HEK293 (cell line): Measurements from ENCODE around the gene ACSL5.

Source experiments
- CTCF ChIP-seq: fragments of 450-650 bp; formaldehyde crosslinking; IDR thresholded peaks from 2 replicates; pipeline ENCODE4 v1.5.1; 2016; ENCODE audit warnings: missing biosample characterization, missing genetic modification characterization
- HOXC10 ChIP-seq: sonication (generic); formaldehyde crosslinking; IDR thresholded peaks from 2 replicates; pipeline ENCODE4 v1.8.1; 2023; ENCODE audit warnings: mild to moderate bottlenecking, missing genetic modification reagents
- ZNF16 ChIP-seq: fragments of 450-650 bp; formaldehyde crosslinking; IDR thresholded peaks from 2 replicates; pipeline ENCODE4 v1.5.1; 2016; ENCODE audit warnings: low read depth, missing biosample characterization, missing genetic modification characterization
- ZNF311 ChIP-seq: fragments of 450-650 bp; formaldehyde crosslinking; IDR thresholded peaks from 2 replicates; pipeline ENCODE4 v1.5.1; 2017; ENCODE audit warnings: missing biosample characterization, missing genetic modification characterization, borderline replicate concordance
- ZNF707 ChIP-seq: fragments of 450-650 bp; formaldehyde crosslinking; IDR thresholded peaks from 2 replicates; pipeline ENCODE4 v1.5.1; 2016; ENCODE audit warnings: missing biosample characterization, missing genetic modification characterization
- ZSCAN30 ChIP-seq: fragments of 450-650 bp; IDR thresholded peaks from 2 replicates; pipeline ENCODE4 v1.5.1; 2018; ENCODE audit warnings: missing biosample characterization, mild to moderate bottlenecking, missing genetic modification characterization, moderate library complexity
- TF ChIP-seq, protein P1 (sequence below): fragments of 450-650 bp; formaldehyde crosslinking; conservative IDR thresholded peaks from 2 replicates; pipeline ENCODE4 v1.5.1; 2016; ENCODE audit warnings: low read depth, missing biosample characterization, missing genetic modification characterization
- TF ChIP-seq, protein P2 (sequence below): fragments of 450-650 bp; formaldehyde crosslinking; IDR thresholded peaks from 2 replicates; pipeline ENCODE4 v1.5.1; 2016; ENCODE audit warnings: missing biosample characterization, missing genetic modification characterization
- TF ChIP-seq, protein P3 (sequence below): fragments of 450-650 bp; formaldehyde crosslinking; IDR thresholded peaks from 2 replicates; pipeline ENCODE4 v1.5.1; 2016; ENCODE audit warnings: missing biosample characterization, missing genetic modification characterization

GRCh38 chr10:112363696-112364688 lies 9.9 kb upstream of the ACSL5 start:
- TF ChIP-seq HOXC10 (CRISPR knock-in tag) (no peak), ZNF311 (tag by site-specific recombination) (no peak), ZNF16 (tag by site-specific recombination) (no peak), CTCF (tag by site-specific recombination) (no peak), ZSCAN30 (no peak), ZNF707 (tag by site-specific recombination) (no peak)
- TF ChIP-seq, protein P1, sequence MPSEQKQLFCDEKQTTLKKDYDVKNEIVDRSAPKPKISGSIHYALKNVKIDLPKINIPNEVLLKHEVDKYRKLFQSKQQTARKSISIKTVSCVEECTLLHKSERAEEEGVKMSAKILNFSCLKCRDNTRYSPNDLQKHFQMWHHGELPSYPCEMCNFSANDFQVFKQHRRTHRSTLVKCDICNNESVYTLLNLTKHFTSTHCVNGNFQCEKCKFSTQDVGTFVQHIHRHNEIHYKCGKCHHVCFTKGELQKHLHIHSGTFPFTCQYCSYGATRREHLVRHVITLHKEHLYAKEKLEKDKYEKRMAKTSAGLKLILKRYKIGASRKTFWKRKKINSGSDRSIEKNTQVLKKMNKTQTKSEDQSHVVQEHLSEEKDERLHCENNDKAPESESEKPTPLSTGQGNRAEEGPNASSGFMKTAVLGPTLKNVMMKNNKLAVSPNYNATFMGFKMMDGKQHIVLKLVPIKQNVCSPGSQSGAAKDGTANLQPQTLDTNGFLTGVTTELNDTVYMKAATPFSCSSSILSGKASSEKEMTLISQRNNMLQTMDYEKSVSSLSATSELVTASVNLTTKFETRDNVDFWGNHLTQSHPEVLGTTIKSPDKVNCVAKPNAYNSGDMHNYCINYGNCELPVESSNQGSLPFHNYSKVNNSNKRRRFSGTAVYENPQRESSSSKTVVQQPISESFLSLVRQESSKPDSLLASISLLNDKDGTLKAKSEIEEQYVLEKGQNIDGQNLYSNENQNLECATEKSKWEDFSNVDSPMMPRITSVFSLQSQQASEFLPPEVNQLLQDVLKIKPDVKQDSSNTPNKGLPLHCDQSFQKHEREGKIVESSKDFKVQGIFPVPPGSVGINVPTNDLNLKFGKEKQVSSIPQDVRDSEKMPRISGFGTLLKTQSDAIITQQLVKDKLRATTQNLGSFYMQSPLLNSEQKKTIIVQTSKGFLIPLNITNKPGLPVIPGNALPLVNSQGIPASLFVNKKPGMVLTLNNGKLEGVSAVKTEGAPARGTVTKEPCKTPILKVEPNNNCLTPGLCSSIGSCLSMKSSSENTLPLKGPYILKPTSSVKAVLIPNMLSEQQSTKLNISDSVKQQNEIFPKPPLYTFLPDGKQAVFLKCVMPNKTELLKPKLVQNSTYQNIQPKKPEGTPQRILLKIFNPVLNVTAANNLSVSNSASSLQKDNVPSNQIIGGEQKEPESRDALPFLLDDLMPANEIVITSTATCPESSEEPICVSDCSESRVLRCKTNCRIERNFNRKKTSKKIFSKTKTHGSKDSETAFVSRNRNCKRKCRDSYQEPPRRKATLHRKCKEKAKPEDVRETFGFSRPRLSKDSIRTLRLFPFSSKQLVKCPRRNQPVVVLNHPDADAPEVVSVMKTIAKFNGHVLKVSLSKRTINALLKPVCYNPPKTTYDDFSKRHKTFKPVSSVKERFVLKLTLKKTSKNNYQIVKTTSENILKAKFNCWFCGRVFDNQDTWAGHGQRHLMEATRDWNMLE (tag by site-specific recombination): no peak
- TF ChIP-seq, protein P2, sequence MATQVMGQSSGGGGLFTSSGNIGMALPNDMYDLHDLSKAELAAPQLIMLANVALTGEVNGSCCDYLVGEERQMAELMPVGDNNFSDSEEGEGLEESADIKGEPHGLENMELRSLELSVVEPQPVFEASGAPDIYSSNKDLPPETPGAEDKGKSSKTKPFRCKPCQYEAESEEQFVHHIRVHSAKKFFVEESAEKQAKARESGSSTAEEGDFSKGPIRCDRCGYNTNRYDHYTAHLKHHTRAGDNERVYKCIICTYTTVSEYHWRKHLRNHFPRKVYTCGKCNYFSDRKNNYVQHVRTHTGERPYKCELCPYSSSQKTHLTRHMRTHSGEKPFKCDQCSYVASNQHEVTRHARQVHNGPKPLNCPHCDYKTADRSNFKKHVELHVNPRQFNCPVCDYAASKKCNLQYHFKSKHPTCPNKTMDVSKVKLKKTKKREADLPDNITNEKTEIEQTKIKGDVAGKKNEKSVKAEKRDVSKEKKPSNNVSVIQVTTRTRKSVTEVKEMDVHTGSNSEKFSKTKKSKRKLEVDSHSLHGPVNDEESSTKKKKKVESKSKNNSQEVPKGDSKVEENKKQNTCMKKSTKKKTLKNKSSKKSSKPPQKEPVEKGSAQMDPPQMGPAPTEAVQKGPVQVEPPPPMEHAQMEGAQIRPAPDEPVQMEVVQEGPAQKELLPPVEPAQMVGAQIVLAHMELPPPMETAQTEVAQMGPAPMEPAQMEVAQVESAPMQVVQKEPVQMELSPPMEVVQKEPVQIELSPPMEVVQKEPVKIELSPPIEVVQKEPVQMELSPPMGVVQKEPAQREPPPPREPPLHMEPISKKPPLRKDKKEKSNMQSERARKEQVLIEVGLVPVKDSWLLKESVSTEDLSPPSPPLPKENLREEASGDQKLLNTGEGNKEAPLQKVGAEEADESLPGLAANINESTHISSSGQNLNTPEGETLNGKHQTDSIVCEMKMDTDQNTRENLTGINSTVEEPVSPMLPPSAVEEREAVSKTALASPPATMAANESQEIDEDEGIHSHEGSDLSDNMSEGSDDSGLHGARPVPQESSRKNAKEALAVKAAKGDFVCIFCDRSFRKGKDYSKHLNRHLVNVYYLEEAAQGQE (tag by site-specific recombination): no peak
- TF ChIP-seq, protein P3, sequence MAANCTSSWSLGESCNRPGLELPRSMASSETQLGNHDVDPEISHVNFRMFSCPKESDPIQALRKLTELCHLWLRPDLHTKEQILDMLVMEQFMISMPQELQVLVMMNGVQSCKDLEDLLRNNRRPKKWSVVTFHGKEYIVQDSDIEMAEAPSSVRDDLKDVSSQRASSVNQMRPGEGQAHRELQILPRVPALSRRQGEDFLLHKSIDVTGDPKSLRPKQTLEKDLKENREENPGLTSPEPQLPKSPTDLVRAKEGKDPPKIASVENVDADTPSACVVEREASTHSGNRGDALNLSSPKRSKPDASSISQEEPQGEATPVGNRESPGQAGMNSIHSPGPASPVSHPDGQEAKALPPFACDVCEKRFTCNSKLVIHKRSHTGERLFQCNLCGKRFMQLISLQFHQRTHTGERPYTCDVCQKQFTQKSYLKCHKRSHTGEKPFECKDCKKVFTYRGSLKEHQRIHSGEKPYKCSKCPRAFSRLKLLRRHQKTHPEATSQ: no peak
